Dermis microvascular lymphatic vessel endothelial cell (primary cell): ENCODE data around the gene ADH4. TPM values are rescaled to one million over a fixed set of nuclear protein-coding genes. Genes with fewer than 3 reads are reported as not detected.
A peak's percentile ranks its signal among the peaks of the same experiment; 100 is the strongest.
"Not testable (repeated sequence)": the region's sequence is repeated elsewhere in the genome, so short reads cannot be mapped to it uniquely, and the experiment has no call there.

ENCODE experiments used
- DNase-seq, 2 donors: peaks; one replicate each; pipeline versions ENCODE4 v3.0.0 to v3.0.0-alpha.2; 2010; ENCODE audit warnings: low read depth in 2 of 2
- total RNA-seq: library from RNA; depleted of rRNA; stranded (reverse); fragments of >200 nt; gene quantifications from 2 replicates; pipeline ENCODE4 v1.2.1, GENCODE V29; 2014

The ADH4 gene
- total RNA-seq, 1 donor from 2014 or later, result not detected

DNA sequence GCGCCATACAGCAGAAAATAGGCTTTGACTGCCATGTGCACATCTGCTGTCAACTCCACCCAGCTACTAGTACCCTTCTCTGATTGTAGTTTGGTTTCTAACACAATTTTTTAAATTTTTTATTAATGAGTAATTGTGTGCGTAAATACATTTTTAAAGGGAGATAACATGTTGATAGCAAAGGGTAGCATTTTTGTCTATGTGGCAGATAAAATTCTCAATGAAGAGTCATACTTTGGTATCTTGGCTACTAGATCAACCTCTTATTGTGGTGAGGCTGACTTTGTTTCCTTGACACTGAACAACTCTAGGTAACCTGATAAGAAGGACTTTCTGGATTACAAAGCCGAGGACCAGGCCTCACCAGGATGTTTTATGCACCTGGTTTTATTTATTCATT lies 9.5 kb downstream of the ADH4 start:
- no peak for DNase-seq

DNA sequence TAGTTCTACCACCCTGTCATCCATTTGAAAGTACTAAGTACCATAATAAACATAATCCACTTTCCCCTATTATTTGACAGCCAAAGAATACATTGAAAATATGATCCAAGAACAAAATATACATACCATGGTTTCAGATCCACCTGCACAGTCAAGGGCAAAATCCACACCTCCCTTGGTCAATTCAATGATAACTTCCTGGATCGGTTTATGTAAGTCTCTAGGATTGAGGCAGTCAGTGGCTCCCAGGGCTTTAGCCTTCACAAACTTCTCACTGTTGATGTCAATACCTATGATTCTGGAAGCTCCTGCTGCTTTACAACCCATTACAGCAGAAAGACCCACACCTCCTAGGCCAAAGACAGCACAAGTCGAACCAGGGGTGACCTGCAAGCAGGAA lies 12.7 kb downstream of the ADH4 start:
- no peak for DNase-seq

DNA sequence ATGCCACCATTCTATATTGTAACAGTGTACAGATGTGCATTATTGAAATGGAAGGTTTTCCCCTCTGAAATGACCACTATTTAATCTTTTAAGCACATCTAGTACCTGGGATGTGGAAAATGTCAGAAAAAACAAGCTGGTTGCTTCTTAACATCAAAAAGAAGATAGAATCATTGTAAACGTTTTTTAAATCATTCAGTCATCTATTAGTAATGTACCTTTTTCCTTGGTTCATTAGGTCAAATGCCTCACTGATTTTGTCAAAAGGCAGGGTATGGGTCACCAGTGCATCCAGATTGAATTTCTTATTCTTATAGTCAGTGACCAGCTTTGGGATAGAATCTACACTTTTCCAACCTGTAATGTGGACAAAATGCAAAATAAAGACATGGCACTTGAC lies 17.7 kb downstream of the ADH4 start:
- no peak for DNase-seq

DNA sequence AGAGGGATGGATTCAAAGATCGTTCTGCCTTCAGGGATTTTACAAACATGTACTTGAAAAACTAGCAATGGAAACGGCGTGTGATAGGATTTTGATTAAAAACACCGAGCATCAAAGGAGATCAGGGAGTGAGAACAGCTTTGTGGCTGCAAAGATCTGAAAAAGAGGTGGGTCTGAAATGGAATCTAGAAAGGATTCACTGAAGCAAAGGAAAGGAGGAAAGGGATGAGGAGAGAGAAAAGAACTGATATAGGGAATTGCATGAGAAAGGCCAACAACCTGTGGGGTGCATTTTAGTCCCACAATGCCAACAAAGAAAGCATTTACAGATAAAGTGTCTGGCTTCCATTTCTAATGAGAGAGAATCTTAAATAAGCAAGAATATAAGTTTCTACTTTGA lies 23.1 kb downstream of the ADH4 start:
- no peak for DNase-seq

DNA sequence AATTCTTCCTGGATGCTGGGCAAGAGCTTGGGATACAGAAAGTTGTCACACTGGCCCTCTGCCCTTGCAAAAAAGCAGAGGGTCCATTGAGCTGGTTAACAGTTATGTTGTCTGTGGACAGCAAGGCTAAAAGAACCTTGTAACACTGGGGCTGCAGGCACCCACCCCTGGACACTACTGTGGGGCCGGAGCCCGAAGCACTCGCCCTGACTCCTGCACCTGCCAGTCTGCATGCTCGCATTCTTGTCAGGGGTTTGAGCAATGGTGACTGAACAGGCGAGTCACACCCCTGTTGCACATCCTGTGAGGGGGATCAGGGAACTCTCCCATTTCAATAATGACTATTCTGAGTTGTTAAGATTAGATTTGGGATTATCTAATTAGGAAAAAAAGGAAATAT lies 23.6 kb downstream of the ADH4 start:
- no peak for DNase-seq

DNA sequence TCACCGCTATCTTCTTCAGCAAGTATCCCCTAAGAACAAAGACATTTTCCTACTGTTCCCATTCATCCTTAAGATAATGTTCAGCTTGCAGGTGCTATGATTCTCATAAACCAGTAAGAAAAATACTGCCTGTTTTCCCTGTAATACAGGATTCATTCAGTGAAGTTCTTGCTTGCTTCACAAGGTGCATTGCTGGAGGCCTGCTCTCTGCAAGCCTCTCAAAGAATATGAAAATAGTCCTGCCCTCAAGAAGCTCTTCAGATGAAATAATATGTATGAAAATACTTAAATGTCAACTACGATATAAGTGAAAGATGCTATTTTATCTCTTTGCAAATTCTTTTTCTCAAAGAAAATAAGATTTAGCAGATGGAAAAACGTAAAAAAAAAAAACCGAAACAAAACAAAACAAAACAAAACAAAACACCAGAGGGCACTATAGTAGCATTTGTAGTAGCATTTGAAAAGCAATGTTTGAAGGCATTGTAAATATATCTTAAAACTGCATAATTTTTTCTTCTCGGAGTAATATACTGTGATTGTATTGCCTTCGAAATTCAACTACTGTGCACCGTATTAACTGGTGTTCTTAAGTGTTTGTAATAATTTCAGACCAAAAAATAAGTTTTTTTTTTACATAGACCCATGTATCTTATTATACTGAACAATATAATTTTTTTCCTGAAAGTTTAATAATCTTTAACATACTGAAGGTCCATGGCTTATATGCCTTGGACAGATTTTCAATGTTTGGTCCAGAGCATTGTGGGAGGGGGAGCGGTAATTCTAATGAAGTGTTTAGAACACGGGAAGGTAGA lies 26.0 kb downstream of the ADH4 start:
- DNase-seq, result peak in 1 of 2 donors; percentile 14

DNA sequence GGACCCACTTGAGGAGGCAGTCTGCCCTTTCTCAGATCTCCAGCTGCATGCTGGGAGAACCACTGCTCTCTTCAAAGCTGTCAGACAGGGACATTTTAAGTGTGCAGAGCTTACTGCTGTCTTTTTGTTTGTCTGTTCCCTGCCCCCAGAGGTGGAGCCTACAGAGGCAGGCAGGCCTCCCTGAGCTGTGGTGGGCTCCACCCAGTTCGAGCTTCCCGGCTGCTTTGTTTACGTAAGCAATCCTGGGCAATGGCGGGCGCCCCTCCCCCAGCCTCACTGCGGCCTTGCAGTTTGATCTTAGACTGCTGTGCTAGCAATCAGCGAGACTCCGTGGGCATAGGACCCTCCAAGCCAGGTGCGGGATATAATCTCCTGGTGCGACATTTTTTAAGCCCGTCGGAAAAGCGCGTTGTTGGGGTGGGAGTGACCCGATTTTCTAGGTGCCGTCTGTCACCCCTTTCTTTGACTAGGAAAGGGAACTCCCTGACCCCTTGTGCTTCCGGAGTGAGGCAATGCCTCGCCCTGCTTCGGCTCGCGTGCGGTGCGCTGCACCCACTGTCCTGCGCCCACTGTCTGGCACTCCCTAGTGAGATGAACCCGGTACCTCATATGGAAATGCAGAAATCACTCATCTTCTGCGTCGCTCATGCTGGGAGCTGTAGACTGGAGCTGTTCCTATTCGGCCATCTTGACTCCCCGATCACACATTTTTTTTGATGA lies 26.8 kb downstream of the ADH4 start:
- DNase-seq, result not testable (repeated sequence)

DNA sequence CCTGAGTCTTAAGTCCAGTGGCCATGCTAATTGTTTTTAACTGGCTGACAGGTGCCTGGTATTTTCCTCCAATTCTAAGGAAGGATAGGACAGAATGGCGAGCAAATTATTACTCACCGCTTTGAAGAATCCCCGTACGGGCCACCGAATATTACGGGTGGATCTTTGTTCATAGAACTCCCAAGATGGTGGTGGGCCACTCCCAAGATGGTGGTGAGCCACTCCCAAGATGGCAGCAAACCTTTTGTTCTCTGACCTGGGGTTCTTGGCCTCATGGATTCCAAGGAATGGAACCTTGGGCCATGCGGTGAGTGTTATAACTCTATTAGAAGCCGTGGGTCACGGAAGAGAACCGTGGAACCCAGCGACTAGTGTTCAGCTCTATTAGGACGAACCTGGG lies 34.8 kb downstream of the ADH4 start:
- DNase-seq, result not testable (repeated sequence)

DNA sequence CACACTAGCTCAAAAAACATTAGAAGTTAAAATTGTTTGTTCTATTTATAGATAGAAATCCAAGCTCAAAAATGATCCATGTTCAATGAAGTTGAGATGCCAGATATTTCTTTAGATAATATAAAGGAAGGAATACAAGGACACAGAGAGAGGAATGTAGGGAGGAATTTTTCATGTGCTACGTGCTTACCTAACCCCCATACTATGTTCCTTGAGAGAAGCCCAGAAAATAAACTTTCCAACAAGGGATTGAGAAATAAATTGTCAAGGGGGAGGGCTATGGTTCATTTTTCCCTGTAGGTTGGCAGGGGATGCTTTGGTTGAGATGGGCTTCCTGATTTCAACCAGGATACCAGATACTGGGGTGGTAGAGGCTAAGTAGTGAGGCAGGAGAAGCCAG lies 39.9 kb downstream of the ADH4 start:
- no peak for DNase-seq

DNA sequence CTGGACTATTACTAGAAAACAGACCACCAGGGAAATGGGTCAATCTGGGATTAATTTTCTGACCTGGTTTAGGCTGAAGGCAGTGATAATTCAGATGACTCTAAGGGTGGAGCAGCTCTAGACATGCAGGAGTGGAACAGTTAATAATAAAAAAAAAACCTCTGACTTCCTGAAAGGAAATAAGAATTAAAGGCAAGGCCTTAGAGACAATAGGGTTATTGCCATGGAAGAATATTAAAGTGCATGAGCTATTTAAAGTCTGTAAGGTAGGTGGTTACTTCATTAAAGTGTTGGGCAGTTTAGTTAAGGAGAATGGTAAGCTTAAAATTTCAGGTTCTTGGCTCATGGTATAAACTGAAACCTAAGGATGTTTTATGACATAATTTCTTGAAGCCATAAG lies 40.9 kb downstream of the ADH4 start:
- DNase-seq, result peak in 1 of 2 donors; percentile 11

DNA sequence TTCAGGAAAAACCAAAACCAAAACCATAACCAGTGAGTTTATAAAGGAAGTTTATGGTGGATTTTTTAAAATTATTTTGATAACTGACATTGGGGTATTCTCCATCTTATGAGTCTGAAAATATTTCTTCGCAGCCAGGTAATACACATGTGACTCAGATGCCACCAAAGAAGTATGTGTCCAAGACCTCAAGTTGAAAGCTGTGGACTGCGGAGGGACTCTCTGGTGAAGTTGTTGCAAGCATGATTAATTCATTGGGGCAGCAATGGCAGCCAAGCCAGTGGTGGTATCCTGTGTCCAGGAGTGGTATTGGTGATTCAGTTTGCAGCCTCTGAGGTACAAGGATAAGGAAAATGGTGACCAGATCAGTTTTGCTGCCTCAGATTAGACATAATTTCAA lies 41.5 kb downstream of the ADH4 start:
- no peak for DNase-seq

DNA sequence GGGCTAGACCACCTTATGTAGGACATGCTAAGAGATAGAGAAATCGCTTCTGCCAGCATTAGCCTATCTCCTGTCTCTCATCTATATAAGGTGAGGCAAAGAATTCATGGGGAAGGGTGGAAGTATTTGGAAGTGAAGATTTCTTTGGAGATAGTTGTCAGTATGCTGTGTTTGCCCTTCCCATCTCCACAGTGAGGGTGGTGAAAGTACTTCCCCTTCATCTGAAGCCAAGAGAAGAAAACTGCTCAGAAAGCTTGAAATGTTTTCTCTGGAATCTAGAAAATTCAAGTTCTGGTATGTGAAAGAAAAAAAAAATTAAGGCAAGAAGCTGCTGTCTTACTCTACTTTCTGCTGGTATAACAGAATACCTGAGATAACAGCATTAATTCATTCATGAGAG lies 43.2 kb downstream of the ADH4 start:
- no peak for DNase-seq

DNA sequence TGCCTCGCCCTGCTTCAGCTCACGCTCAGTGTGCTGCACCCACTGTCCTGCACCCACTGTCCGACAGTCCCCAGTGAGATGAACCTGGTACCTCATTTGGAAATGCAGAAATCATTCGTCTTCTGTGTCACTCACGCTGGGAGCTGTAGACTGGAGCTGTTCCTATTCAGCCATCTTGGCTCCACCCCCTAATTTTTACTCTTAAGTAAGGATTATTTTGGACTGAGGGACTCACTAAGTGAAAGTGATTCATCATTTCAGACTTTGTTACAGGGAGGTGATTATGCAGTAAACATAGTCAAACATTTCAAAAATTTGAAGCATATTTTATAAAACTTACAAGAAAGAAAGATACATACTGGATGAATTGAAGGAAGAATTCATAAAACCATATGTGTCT lies 44.3 kb downstream of the ADH4 start:
- not testable (repeated sequence) for DNase-seq

DNA sequence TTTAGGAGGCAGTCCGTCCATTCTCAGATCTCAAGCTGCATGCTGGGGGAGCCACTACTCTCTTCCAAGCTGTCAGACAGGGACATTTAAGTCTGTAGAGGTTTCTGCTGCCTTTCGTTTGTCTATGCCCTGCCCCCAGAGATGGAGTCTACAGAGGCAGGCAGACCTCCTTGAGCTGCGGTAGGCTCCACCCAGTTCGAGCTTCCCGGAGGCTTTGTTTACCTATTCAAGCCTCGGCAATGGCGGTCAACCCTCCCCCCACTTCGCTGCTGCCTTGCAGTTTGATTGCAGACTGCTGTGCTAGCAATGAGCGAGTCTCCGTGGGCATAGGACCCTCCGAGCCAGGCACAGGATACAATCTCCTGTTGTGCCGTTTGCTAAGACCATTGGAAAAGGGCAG lies 44.8 kb downstream of the ADH4 start:
- DNase-seq, result no peak

DNA sequence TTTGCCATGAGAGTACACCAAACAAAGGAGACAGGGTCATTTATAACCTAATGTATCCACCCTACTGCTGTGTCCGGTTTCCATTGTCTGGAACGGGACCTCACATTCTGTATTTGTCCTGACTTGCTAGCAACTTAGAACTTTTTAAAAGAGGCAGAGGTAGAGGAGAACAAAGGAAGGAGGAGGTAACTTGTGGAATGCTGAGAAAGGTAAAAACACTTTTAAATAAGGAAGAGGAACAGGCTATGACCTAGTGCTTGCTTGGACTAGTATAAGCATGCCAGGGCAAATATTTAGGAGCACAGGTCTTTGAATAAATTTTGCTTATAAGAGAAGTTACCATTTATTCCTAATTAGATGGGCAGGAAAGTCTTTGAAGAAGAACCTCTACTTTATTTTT lies 52.3 kb downstream of the ADH4 start:
- DNase-seq, result not testable (repeated sequence)

DNA sequence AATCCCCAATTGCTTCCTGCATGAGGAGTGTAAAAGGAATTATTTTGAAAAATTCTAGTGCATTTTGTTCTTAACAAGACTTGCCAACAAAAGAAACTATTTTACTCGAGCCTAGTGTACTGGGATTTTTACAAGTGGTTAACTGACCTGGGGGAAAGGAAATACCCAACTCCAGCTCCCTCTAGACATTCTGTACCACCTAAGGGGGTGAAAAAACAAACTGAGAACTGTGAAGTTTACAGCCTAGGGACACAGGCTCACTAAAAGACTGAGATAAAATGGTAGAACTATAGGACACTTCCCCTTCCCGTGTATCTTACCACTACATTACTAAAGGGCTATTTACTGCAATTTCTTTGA lies 52.9 kb downstream of the ADH4 start:
- no peak for DNase-seq

DNA sequence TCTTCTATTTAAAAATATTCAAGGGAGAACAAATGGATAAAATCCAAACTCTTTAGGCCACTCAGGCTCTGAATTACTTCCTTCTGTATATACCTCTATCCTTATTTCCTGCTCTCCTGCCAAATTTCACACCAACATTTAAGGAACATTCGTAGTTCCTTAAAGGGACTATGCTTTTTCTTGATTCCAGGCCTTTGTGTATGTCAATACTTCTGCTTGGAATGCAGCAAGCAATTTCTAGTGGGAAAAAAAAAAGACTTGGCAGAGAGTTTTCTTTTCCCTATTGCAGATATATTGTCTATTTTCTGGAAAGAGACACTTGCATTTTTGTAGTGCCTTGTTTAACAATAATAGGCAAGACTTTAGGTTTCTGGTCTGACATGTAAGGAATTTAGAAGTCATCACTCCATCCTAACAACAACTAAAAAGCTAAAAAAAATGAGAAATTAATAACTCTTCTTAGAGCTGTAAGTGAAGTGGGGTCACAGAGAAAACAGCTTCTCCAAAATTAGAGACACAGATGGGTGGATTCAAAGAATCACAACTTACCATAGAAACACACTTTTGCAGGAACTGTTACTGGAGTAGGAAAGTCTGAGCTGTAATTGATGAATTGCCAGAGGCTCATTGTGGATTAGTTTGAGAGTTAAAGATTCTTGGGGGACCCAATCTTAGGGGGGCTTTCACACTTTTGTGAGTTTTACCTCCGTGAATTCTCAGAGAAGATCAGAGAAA lies 53.4 kb downstream of the ADH4 start:
- no peak for DNase-seq

DNA sequence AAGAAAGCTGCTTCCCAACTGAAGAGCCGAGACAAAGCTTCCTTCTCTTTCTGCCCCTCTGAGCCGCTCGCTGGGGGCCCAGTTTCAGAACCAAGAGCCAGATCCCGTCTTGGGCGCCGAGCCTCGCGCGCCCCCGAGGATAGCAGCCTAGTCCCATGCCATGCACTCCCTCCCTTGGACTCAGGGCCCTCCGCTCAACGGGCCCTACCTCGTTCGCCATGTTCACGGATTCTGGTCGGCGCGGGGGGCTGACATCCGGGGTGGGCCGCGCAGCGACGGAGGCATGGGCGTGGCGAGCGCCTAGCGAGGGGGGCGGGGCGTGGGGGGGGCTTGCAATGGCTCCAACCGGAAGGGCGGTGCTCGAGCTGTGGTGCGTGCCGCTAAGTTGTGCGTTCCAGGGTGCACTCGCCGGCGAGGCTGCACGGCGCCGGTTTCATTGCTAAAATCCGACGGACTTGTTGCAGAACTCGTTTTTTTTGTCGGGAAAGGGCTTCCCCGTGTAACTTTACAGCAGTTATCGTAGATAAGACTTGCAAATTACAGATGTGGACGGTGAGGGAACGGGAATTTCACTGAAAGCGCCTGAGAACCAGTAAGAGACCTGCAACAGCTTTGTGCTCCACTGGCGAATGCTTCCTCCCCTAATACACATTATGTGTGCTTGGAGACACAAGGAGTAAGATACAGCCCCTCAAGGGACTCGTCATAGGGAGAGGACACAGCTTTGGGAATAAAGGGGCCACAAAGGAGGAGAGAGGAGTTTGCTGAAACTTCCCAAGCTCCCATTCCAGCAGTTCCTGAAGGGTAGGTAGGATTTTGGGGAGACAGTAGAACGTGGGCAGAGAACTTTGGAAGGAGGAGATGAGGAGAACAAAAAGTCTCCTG lies 55.4 kb downstream of the ADH4 start, which contains the start of gene ADH5:
Gene ADH5, minus strand, starts transcription at position 308 of the 885 bp plus-strand sequence. Its CDS starts 88 bp downstream, at position 220.
- DNase-seq, result peak; percentile 14 to 72

DNA sequence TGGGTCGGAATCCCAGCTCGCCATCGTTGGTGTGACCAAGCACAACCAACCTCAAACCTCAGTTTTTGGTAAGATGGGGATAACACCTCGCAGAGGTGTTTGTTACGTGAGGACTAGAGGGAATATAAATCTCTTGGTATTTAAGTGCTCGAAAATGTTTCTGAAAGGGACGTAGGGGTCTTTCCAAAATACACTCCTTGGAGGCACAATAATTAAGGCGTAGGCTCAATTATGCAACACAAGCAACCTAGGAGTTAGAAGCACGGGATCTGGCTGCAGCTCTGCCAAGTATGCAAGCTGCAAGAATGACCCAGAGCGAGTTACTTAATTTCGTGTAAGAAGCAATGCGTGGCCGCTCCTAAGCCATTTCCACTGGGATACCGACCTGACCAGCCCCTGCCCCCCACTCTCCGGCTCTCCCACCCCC lies 56.1 kb downstream of the ADH4 start:
- peak in 1 of 2 donors; percentile 57 for DNase-seq

DNA sequence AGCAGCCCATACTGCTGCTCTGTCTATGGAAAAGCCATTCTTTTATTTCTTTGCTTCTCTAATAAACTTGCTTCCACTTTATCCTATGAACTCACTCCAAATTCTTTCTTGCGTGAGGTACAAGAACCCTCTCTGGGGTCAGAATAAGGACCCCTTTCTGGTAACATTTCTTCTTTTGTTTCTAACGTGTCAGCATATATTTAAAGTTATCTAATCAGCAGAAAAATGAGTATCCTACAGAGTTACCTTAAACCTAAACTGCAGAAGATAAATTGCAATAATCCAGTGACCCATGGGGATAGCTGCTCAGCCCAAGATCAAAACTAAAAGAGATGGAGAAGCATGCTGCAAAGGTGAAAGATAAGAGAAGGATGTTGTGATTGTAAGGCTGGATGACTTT lies 59.5 kb downstream of the ADH4 start:
- DNase-seq, result no peak

DNA sequence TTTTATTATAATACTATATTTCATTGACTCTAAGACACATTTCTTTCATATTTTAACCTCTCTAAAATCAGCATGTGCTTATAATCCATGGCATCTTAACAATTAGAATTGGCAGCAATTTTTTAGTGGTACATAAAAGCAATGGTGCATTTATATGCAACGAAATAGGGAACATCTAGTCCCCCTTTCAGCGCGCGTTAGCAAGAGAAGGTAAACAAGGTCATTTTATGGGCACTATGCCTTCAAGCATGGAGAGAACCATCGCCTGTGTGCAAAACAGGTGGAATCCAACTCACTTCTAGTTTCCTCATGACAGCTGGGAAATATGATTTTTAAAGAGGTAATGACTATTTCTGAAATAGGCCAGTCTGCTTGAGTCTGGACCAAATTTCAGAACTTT lies 61.9 kb downstream of the ADH4 start:
- no peak for DNase-seq
